ENCODE results near the gene DMC1. TPM values are rescaled to one million over a fixed set of nuclear protein-coding genes. Genes with fewer than 3 reads are reported as not detected.

Gene DMC1
- total and polyA plus RNA-seq, 10 of the 15 experiments (the other 5 are each of a cell fraction or from before 2014, with no cell fraction given): 1.0 to 21.0 (median 4.5) TPM

DNA sequence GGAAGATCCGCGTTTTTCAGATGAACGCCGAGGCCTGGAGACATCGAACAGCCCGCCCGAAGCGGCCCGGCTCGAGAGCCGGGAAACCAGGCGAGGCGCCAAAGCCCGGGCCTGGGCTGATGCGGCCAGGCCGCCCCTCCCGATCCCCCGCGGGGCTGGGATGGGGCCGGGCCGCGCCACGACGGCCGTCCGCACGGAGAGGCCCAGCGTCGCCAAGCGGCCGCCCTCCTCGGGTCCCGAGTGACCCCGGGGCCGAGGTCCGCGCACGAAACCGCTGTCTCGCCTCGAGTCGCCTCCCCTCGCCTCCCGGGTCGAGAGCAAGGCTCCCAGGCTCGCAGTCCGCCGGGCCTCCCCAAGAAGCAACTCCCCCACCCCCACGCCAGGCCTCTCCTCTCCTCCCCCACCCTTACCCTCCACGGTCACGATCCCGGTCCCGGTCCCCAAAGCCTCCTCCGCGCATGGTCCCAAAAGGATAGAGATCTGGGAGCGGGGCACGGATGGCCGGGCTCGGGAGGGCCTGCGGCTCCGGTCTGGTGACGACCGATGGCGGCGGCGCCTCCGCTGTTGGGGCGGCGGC is 64.4 kb downstream of the DMC1 start (continued):
- TF ChIP-seq, protein P1, sequence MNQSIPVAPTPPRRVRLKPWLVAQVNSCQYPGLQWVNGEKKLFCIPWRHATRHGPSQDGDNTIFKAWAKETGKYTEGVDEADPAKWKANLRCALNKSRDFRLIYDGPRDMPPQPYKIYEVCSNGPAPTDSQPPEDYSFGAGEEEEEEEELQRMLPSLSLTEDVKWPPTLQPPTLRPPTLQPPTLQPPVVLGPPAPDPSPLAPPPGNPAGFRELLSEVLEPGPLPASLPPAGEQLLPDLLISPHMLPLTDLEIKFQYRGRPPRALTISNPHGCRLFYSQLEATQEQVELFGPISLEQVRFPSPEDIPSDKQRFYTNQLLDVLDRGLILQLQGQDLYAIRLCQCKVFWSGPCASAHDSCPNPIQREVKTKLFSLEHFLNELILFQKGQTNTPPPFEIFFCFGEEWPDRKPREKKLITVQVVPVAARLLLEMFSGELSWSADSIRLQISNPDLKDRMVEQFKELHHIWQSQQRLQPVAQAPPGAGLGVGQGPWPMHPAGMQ (IDR thresholded peaks at IDR 0.05; ENCODE audit: borderline replicate concordance): no peak
- TF ChIP-seq STAT3 (IDR thresholded peaks at IDR 0.05; ENCODE audit: low read depth, low read length) (no peak), RB1 (IDR thresholded peaks at IDR 0.05; ENCODE audit: borderline replicate concordance) (no peak), JUNB (IDR thresholded peaks at IDR 0.05) (no peak), PAX5 (IDR thresholded peaks at IDR 0.05; ENCODE audit: borderline replicate concordance, low read depth, low read length) (peak; percentile 49; the same call in 1 of the 2 replicates), ZBED1 (IDR thresholded peaks at IDR 0.05; ENCODE audit: borderline replicate concordance) (no peak), JUND (IDR thresholded peaks at IDR 0.05; ENCODE audit: low read depth, low read length) (no peak), RCOR1 (conservative IDR thresholded peaks at IDR 0.05; ENCODE audit: low read depth, low read length) (no peak), CEBPB (IDR thresholded peaks at IDR 0.05; ENCODE audit: borderline replicate concordance in 1 of 2, low read depth in 2 of 2, low read length in 2 of 2) (no peak), CHD4 (IDR thresholded peaks at IDR 0.05) (no peak), FOS (IDR thresholded peaks at IDR 0.05; ENCODE audit: borderline replicate concordance, extremely low read depth, insufficient read length) (no peak), SREBF2 (IDR thresholded peaks at IDR 0.05; ENCODE audit: low read length) (no peak), CREM (IDR thresholded peaks at IDR 0.05; ENCODE audit: low read depth) (no peak), HSF1 (IDR thresholded peaks at IDR 0.05; ENCODE audit: low read depth, low read length) (no peak), SMAD1 (IDR thresholded peaks at IDR 0.05; ENCODE audit: low read depth, partially characterized antibody) (no peak), SRF (IDR thresholded peaks at IDR 0.05; ENCODE audit: low read depth in 2 of 2, low read length in 2 of 2) (no peak), SMC3 (IDR thresholded peaks at IDR 0.05; ENCODE audit: borderline replicate concordance, low read length) (no peak), BRCA1 (IDR thresholded peaks at IDR 0.05; ENCODE audit: low read depth, low read length) (0 out of 2 replicates have a peak, but pooled peaks have one; percentile 27)
- TF ChIP-seq, protein P2, sequence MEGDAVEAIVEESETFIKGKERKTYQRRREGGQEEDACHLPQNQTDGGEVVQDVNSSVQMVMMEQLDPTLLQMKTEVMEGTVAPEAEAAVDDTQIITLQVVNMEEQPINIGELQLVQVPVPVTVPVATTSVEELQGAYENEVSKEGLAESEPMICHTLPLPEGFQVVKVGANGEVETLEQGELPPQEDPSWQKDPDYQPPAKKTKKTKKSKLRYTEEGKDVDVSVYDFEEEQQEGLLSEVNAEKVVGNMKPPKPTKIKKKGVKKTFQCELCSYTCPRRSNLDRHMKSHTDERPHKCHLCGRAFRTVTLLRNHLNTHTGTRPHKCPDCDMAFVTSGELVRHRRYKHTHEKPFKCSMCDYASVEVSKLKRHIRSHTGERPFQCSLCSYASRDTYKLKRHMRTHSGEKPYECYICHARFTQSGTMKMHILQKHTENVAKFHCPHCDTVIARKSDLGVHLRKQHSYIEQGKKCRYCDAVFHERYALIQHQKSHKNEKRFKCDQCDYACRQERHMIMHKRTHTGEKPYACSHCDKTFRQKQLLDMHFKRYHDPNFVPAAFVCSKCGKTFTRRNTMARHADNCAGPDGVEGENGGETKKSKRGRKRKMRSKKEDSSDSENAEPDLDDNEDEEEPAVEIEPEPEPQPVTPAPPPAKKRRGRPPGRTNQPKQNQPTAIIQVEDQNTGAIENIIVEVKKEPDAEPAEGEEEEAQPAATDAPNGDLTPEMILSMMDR (IDR thresholded peaks at IDR 0.05 in 2 of 3, conservative IDR thresholded peaks at IDR 0.05 in 1 of 3; ENCODE audit: control insufficient read depth in 2 of 3, extremely low read depth in 1 of 3, insufficient read depth in 1 of 3, low read depth in 3 of 3, low read length in 3 of 3): no peak
- TF ChIP-seq, protein P3, sequence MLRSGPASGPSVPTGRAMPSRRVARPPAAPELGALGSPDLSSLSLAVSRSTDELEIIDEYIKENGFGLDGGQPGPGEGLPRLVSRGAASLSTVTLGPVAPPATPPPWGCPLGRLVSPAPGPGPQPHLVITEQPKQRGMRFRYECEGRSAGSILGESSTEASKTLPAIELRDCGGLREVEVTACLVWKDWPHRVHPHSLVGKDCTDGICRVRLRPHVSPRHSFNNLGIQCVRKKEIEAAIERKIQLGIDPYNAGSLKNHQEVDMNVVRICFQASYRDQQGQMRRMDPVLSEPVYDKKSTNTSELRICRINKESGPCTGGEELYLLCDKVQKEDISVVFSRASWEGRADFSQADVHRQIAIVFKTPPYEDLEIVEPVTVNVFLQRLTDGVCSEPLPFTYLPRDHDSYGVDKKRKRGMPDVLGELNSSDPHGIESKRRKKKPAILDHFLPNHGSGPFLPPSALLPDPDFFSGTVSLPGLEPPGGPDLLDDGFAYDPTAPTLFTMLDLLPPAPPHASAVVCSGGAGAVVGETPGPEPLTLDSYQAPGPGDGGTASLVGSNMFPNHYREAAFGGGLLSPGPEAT (IDR thresholded peaks at IDR 0.05; ENCODE audit: low read depth): no peak
- TF ChIP-seq, protein P4, sequence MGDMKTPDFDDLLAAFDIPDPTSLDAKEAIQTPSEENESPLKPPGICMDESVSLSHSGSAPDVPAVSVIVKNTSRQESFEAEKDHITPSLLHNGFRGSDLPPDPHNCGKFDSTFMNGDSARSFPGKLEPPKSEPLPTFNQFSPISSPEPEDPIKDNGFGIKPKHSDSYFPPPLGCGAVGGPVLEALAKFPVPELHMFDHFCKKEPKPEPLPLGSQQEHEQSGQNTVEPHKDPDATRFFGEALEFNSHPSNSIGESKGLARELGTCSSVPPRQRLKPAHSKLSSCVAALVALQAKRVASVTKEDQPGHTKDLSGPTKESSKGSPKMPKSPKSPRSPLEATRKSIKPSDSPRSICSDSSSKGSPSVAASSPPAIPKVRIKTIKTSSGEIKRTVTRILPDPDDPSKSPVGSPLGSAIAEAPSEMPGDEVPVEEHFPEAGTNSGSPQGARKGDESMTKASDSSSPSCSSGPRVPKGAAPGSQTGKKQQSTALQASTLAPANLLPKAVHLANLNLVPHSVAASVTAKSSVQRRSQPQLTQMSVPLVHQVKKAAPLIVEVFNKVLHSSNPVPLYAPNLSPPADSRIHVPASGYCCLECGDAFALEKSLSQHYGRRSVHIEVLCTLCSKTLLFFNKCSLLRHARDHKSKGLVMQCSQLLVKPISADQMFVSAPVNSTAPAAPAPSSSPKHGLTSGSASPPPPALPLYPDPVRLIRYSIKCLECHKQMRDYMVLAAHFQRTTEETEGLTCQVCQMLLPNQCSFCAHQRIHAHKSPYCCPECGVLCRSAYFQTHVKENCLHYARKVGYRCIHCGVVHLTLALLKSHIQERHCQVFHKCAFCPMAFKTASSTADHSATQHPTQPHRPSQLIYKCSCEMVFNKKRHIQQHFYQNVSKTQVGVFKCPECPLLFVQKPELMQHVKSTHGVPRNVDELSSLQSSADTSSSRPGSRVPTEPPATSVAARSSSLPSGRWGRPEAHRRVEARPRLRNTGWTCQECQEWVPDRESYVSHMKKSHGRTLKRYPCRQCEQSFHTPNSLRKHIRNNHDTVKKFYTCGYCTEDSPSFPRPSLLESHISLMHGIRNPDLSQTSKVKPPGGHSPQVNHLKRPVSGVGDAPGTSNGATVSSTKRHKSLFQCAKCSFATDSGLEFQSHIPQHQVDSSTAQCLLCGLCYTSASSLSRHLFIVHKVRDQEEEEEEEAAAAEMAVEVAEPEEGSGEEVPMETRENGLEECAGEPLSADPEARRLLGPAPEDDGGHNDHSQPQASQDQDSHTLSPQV (IDR thresholded peaks at IDR 0.05): no peak

Measured in GM12878 (cell line).